GM18517 (cell line): ENCODE data around the gene MET.

Experiments
- ATAC-seq: cut with Tn5 transposase; IDR thresholded peaks from one replicate; pipeline ENCODE4 v1.9.1; 2021; ENCODE audit warnings: mild to moderate bottlenecking, moderate library complexity; ENCODE audit not compliant: unreplicated experiment

The MET gene

DNA sequence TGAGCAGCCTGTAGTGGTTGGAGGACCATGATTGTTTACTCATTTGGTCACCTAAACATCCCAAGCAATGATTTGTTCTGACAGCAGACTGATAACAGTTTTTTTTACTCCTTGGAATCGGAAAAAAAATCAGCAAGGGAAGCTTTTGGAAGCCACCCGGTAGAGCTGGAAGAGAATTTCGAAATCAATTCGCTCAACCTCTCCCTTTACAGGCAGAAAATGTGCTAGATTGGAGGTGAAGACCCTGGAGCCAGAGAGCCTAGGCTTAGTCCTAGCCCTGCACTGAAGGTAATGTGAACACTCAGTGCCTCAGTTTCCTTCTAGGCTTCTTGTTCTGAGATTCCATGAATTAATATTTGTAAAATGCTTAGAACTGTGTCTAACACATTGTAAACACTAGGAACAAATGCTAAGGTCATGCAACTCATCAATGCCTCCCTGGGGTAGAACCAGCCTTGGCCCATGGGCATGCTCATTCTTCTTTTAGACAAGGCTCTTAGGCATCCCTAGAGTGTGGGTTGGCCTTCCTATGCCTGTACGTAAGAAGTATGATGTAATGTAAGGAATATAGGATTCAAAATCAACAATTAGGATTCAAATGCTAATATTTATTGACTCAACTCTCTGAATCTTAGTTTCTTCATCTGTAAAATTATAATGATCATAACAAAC, 52.7 kb downstream of the MET start:
- no peak for ATAC-seq

DNA sequence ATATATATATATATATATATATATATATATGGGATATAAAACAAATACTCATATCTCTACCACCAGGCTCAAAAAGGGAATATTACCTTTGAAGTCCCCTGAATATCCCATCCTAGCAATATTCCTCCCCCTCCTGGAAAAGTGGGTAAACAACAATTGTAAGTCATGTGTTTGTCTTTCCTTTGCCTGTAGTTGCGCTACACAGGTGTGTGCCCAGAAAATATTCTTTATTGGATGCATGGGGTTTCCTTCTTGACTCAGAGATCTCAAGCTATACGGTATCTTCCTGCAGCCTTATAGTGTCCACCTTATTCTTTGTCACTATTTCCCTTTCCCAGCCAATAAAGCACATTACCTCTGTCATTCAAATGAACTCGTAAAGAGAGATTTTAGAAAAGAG, 54.2 kb downstream of the MET start:
- no peak for ATAC-seq

DNA sequence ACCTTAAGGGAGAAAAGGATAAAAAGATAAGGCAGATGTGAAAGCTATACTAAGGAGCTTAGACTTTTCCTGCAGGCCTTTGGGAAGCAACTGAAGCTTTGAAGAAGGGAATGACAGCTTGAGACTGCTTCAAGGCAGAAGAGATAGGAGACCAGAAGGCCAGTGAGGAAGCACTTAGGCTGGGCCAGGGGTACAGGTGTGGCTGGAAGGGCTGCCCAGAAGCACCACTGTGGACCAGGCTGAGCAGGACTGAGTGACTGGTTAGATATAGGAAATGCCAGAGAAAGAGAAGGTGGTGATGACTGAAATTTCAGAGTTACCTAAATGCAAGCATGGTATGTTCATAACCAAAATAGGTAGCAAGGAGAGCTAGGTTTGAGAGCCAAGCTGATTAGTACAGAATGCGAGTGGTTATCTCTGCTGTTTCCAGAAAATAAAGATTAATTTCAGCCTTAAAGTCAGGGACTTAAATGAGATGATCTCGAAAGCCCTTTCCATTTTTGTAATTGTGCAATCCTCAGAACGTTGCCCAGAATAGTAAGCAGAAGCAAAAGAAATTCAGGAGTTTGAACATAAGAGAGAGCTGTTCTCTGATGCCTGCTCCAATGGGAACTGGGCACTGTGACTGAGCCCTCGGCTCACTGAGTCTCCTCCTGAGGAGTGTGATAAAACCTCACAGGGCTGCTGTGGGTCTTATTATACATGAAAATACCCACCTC, 54.9 kb downstream of the MET start:
- no peak for ATAC-seq

DNA sequence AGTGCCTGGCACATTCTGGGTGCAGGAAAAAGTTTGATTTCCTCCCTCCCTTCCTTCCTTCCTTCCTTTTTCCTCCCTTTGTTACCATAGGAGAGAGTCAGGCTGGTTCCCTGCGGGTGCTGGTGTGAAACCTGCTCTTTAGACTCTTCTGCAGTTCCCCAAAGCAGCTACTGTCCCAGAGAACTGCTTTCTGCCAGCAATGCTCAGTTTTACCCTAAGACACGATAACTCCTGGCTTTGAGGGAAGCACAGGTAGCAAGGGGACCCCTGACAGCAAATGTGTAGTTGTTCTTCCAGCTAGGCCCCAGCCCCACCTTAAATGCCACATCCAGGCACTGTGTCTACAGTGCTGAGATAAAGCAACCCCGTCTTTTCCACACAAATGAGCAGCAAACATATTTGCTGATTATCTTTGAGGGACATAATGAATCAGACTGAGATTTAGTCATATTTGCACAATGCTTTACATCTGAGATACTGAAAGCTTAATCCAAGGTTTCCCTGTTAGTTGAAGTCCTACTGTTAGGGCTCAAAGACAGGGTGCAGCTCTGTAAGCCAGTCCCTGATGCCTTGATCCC, 55.5 kb downstream of the MET start:
- ATAC-seq = no peak

DNA sequence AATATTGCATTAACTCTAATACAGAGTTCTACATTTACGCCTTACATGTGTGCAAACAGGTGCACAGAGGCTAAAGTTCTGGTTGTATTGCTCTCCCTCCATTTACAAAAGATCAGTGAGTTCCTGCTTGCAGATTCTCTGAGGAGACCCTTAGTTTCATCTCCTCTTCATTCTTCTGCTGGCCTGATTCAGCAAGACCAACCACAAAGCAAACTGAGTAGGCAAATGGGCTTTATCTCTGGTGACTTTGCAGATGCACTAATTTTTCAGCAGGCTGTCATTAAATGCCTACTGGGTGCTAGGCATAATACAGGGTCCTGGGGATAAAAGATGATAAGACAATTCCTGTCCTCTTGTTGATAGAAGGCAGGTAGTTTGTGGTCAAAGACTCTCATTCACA, 56.4 kb downstream of the MET start:
- no peak for ATAC-seq

DNA sequence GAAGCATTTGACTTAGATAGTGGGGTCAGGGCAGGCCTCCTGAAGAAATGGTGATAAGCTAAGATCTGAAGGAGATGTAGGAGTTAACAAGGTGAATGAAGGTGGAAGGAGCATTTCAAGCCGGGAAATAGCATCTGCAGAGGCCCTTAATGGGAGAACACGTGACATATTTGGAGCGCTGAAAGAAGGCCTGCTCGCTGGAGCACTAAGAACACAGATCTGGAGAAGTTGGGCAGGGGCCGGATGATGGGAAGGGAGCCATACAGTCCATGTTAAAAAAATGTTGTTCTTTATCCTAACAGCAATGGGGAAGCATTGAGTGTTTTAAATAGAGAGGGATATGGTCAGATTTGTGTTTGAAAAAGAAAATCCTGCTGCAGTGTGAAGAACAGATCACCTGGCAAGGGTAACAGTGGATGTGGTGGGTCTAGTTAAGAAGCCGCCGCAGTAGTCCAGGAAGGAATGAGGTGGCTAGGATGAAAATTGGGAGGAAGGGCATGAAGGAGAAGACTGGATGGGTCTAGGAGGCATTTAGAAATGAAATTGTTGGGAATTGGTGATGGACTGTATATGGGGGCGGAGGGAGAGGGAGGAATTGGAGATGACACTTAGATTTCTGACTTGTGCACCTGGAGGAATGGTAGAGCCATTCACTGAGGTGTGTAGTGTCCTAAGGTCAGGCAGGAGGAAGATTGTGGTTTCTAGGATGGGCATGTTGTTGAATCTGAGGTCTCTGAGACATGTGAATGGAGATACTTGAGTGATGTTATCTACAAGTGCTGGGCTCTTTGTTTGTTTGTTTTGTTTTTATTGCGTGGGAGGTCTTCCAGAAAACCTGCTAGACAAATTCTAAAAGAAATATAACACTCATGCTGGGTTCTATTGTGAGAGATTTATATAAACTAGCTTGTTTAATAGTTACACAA, 58.4 kb downstream of the MET start:
- no peak for ATAC-seq

DNA sequence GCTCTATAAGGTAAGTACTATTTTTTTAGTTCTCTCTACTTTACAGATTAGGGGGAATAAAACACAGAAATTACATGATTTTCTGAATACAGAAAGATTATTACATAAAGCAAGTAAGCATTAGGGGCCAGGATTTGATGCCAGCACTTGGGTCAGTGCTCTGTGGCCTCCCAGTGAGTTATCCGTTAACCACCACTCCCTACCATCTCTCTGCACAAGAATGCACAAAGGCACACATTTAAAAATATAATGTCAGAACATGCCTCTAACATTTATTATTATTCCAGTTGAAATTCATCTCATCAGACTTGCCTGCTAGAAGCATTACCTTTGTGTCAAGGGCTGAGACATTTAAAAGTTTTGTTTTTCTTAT, 59.0 kb downstream of the MET start:
- no peak for ATAC-seq

DNA sequence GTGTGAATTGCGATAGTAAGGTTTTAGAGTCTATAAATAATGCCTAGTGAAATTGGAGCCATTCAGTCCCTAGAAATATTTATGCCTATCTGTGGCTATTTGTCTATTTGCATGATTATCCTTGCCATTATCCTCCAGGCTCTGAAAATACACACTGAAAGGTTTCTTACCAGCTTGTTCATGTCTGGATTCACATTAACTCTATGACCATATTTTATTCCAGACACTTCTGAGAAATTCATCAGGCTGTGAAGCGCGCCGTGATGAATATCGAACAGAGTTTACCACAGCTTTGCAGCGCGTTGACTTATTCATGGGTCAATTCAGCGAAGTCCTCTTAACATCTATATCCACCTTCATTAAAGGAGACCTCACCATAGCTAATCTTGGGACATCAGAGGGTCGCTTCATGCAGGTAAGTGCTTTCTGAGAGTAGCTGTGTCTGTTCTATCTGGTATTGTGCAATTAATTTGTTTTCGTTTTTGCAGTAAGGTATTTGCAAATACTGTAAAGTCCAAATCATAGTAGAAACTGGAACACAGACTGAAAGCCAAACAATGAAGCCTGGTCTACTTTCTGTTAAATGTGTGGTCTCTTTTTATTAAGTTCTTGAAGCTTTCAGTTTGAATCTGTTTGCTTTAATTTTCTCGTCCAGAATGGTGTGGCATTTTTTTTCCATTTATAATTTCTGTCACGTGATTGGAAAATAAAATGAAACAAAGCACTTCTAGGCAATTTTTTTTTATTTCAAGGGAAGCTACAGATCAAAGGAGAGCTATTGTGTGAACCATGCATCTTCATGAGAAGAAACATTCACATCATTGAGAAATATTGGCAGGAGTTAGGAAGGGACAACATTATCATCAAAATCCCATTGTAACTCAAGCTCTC, 59.7 kb downstream of the MET start:
- no peak for ATAC-seq

DNA sequence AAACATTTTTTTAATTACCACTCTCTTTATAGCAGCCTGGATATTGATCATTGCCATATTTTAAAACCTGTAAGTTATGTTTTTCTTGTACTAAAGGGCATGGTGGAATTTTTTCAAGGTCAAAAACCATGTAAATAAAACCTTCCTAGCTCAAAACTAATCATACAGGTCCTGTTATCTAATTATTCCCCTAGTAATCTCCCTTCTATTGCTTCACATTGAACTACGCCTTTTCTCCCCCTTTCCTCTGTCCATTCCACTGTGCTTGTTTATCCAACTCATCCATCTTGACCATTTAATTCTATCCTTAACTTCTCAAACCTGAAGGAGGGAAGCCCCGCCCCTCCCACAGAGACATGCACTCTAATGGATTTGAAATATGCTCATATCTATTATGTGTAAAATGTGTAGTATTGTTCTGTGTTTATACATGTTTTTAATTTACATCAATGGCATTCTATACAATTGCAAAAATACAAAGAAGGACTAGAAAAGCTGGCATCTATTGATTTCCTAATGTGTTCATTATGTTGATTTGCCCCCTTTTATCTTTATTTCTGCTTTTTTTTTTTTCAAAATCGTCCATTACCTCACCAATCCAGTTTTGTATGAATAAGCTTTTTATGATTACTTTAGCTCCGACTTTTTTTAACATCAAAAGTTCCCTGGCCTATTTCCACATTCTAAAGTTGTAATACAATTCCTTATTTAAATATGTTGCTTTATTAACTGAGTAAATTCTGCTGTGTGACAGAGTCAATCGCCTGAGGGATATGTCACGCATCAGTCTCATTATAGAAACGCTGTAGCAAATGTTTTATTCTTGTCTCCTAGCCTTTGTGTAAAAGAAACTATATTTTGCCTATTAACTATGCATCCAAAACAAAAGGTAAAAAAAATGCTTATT, 61.0 kb downstream of the MET start:
- no peak for ATAC-seq

DNA sequence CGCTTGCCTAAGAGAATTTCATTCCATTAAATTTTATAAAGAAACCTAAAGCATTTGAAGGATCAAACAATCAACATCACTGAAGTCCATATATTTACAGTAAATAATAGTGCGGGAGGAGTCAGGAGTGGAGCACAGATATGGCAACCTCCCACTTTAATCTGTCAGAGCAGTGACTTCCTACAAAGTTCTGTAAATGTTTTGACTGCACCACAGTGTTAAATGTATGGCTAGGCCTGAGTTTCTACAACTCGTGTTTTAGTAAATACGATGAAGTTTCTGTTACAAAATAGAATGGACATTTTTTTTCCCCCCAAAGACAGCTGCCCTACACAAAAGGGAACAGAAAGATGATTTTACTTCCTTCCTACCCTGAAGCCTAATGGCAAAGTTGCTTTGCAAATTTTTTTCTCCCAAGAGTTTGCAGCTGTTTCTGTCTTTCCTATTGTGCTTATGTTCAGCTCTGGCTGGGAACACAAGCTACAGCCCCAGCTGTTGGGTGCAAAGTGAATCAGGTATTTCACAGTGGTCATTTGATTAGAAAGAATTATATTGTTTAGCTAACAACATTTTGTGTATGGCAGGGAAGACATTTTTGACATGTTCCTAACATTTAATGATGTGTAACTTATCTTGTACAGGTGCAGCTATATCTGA, 62.1 kb downstream of the MET start:
- ATAC-seq = no peak

DNA sequence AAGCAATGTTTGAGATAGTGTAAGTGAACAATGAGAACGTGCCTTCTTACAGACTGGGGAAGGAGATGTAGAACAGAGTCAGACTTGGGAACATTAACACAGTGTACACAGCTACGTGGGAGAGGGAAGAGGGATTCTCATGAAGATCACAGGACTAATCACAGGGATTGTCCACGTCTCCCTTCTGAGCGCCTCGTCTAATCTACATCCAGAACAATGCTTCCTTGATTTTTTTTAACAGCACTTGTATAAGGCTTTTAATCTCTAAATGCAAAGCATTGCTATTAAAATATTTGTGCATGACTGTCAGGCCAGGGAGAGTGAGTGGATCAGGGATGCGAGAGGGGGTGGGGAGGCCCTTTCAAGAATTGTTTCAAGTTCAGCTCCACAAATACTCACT, 62.7 kb downstream of the MET start:
- ATAC-seq = no peak

DNA sequence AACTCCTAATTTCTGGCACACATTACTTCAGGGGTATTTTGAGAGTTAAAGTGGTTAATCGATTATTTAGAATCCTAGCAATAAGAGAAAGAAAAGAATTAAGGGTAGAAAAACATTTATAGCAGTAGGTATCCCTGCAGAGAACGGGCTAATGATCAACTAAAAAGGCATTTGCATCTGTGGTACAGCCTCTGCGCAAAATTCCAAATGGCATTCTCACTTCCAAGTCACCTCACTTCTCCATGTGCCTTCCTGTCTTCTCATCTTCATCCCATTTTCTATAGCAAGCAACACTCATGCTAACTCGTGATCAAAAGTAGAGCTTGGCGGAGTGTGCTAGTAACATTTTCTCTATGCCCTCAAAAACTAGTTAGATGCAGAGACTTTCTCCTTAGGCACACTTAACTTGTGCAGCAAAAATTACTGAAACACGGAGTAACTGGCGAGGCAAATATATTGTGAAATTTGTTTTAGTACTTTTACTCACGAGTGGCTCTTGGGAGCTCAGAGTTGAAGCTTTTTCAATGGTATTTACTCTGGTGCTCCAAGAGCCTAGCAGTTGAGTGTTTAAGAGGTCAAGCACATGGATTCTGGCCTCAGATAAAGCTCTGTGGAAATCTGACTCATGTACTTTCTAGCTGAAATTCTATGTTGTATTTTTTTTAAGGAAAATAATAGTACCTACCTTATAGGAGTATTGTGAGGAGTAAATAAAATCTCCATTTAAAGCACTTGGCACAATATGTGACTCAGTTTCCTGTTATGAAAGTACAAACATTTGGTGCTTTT, 65.1 kb downstream of the MET start:
- no peak for ATAC-seq

DNA sequence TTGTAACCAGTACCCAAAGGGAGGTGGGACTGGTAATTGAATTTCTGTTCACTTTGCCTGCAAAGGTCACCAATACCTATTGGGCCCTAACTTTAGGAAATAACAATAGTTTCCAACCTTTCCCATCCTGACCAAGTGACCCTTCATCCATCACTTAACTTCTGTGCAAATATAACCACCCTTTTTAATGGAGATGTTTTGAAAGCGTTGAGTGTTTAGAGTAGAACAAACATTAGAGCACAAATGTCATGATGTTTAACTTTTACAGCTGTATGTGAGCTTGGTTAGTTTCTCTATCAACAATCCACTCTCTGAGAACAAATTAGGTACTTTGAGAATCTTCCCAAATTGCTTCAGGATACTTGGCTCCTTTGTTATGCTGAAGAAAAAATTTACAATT, 66.4 kb downstream of the MET start:
- ATAC-seq = no peak

DNA sequence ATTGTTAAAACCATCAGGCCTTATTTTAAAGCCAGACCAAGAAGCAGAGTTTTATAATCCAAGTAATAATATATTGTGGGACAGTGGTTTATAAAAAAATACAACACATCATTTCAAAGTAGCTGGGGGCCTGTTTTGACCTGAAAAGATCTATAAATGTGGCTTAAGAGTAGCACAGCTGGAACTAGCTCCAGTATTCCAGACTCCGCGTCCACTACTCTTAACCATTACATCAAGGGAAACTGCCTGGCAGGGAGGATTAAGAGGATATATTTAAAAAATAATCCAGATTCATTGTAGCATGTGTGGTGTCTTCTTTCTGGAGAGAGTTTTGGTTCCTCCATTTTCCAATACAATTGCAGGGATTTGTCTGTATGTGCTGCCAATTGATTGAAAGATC, 67.3 kb downstream of the MET start:
- no peak for ATAC-seq

DNA sequence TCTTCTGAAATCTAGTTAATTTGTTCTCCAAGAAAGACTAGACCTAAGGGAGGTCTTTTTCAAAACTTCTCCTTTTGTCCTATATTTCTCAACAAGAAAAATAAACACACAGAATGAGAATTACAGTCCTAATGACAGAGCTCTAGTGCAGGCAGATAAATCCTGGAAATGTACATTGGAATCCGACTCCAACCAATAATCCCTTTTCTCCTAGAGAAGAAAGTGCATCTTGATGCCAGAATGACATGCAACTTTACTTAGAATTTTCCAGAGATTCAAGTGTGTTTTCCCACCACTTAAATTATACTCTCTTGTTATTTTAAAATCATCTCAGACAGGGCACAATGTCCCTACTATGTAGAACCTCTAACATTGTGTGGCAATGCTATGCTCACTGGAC, 68.2 kb downstream of the MET start:
- no peak for ATAC-seq

DNA sequence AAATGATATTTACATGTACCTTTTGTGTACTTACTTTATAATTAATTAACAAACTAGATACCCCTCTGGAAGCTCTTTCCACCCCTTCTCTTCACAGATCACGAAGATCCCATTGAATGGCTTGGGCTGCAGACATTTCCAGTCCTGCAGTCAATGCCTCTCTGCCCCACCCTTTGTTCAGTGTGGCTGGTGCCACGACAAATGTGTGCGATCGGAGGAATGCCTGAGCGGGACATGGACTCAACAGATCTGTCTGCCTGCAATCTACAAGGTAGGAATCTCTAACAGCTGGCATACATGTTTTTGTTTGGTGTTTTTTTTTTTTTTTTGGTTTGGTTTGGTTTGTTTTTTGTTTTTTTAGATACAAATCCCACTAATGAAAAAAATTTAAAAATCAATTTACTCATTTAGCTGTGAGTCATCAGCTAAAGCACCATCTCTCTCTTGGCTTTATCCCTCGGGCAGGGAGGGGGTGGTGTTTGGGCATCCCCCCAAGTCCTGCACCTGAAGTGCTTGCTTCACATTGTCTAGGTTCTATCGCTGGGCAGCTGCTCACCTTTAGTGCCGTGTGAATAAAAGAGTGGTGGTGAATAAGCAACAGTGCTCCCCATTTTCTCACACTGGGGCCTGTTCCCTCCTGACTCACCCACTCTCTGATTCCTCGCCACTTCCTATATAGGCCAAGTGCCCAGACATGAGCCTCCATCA, 68.9 kb downstream of the MET start:
- ATAC-seq = no peak

DNA sequence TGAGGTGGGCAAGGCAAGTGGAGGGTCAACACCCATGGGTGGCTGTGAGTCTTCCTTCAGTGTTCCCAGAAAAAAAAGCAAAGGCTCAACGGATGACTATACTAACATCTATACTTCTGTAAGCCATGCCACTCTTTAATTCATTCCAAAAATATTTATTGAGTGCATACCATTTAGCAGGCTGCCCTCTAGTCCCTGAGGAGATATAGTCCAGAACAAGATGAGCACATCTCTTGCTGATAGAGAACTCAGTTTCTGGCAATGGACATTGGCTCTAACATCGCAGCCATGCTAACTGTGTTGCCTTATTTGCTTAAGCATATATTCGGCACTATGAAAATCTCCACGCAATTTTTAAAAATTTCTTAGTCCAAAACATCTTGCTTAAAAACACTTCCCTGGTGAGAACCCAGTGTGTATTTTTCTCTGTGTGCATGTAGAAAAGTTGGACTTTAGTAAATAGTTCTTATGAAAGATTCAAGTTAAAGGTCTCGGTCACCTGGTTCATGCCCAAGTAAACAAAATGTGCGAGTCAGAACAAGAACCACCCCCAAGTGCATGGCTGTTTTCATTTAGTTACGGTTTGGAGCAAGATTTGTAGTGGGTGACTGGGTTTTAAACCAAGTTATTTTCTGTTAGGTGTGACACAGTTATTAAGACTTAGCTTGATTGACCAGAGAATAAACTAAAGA, 69.8 kb downstream of the MET start:
- ATAC-seq = no peak
